BJ (cell line): ENCODE data around the gene CFAP119. TPM values are rescaled to one million over a fixed set of nuclear protein-coding genes. Genes with fewer than 3 reads are reported as not detected.

Source experiments
- CTCF ChIA-PET: fragments of 350-600 bp; formaldehyde crosslinking; extraction: SDS; loops from one replicate; lab custom pipeline; 2021; ENCODE audit warnings: antibody characterized with exemption, inconsistent platforms; lab: Yijun Ruan, JAX
- POLR2A ChIA-PET: fragments of 300-600 bp; sonication (Branson Sonifier 250); formaldehyde crosslinking; extraction: SDS; loops from one replicate; lab custom pipeline; 2021; ENCODE audit warnings: antibody characterized with exemption; lab: Charles Lee
- DNase-seq: peaks from one replicate; pipeline ENCODE4 v3.0.0-alpha.2; 2011; ENCODE audit warnings: low read depth
- H3K27me3 ChIP-seq: 2 replicates; pipeline ENCODE4 v1.6.0; 2011; ENCODE audit warnings: low read length; ENCODE audit not compliant: control insufficient read depth, insufficient read depth
- H3K36me3 ChIP-seq: 2 replicates; pipeline ENCODE4 v1.5.1; 2011; ENCODE audit warnings: low read length; ENCODE audit not compliant: control insufficient read depth, insufficient read depth
- H3K4me3 ChIP-seq: 2 replicates; pipeline ENCODE4 v1.5.1; 2011; ENCODE audit warnings: low read depth, mild to moderate bottlenecking, control low read depth, low read length
- polyA plus RNA-seq: library from polyadenylated mRNA; depleted of rRNA; stranded (reverse); fragments of >200 nt; gene quantifications from 2 replicates; pipeline ENCODE4 v1.2.3, GENCODE V29; 2011
- TF ChIP-seq, protein P1 (sequence below): IDR thresholded peaks from 2 replicates; pipeline ENCODE4 v1.5.1; 2011; ENCODE audit warnings: low read depth, mild to moderate bottlenecking, control low read depth, inconsistent platforms, low read length, moderate library complexity; ENCODE audit not compliant: insufficient read depth

CFAP119 gene
- polyA plus RNA-seq, 1 experiment, result 4.7 TPM

DNA sequence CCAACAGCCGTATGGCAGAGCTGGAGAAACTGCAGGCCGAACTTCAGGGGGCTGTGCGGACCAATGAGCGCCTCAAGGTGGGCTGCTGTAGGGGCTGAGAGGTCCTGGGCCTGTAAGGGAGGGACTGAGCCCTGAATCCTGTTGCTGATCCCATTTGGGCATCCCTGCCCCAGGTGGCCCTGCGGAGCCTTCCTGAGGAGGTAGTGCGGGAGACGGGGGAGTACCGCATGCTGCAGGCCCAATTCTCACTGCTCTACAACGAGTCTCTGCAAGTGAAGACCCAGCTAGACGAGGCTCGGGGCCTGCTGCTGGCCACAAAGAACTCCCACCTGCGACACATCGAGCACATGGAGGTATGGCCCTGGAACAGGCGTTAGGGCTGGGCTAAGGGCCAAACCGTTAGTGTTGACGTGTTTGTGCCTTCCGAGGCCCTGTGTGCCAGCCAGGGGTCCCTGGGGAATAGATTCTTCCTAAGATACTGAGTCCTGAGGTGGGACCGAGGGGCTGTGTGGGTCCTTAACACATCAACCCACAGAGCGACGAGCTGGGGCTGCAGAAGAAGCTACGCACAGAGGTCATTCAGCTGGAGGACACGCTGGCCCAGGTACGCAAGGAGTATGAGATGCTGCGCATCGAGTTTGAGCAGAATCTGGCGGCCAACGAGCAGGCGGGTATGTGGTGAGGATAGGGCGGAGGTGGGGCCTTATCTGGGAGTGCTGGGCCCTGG is 4.5 kb upstream of the CFAP119 start:
- Histone ChIP-seq H3K27me3 (no peaks in the 10 kb centered on the region), H3K36me3 (peaks cover 54% of the 10 kb centered on the region), H3K4me3 (no peak overlapping the region)
- DNase-seq, result no peak
- ChIA-PET POLR2A (no interaction called here), CTCF (no interaction called here)
- TF ChIP-seq, protein P1, sequence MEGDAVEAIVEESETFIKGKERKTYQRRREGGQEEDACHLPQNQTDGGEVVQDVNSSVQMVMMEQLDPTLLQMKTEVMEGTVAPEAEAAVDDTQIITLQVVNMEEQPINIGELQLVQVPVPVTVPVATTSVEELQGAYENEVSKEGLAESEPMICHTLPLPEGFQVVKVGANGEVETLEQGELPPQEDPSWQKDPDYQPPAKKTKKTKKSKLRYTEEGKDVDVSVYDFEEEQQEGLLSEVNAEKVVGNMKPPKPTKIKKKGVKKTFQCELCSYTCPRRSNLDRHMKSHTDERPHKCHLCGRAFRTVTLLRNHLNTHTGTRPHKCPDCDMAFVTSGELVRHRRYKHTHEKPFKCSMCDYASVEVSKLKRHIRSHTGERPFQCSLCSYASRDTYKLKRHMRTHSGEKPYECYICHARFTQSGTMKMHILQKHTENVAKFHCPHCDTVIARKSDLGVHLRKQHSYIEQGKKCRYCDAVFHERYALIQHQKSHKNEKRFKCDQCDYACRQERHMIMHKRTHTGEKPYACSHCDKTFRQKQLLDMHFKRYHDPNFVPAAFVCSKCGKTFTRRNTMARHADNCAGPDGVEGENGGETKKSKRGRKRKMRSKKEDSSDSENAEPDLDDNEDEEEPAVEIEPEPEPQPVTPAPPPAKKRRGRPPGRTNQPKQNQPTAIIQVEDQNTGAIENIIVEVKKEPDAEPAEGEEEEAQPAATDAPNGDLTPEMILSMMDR, result no peak

DNA sequence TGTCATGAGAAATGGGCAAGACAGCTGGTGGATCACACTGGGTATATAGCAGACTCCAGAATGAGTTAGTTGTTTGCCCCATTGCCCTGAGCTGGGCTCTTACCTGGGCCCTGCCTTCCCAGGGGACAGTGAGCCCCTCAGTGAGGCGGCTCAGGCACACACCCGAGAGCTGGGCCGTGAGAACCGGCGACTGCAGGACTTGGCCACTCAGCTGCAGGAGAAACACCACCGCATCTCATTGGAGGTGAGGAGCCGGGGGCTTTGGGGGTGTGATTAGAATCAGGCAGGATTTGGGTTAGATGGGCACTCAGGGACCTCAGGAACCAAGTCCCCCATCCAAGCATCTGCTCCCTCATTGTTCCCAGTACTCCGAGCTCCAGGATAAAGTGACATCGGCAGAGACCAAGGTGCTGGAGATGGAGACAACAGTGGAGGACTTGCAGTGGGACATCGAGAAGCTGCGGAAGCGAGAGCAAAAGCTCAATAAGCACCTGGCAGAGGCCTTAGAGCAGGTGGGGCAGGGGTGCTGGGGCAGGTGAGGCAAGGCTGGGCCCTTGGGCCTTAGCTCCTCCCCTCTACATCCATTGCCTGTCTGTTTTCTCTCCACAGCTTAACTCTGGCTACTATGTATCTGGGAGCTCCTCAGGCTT is 3.1 kb upstream of the CFAP119 start:
- no peak for DNase-seq
- CTCF ChIA-PET, result no interaction called here
- Histone ChIP-seq H3K36me3 (peaks cover 51% of the 10 kb centered on the region), H3K27me3 (no peaks in the 10 kb centered on the region), H3K4me3 (no peak overlapping the region)
- TF ChIP-seq, protein P1, result no peak
- POLR2A ChIA-PET, result no interaction called here

DNA sequence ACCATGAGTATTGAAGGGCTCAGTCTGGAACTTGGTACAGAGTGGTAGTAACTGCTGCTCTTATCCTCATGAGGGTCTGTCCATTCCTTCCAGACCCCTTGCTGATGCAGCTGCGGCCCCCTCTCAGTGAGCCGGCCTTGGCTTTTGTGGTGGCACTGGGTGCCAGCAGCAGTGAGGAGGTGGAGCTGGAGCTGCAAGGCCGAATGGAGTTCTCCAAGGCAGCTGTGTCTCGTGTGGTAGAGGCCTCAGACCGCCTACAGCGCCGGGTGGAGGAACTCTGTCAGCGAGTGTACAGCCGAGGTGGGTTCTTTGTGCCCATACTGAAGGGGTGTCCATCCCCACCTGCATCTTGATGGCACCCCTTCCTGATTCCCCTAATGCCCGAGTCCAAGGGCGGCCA is 2.2 kb upstream of the CFAP119 start:
- TF ChIP-seq, protein P1, result no peak
- no peak for DNase-seq
- POLR2A ChIA-PET, result no interaction called here
- CTCF ChIA-PET, result interaction anchor here (1.6 kb wide), 1 partner anchor 177 kb away, joined by 5 read pairs; no protein-coding TSS in a partner anchor
- no peak overlapping the region for H3K4me3 ChIP-seq
- H3K27me3 ChIP-seq, result no peaks in the 10 kb centered on the region
- peaks cover 45% of the 10 kb centered on the region for H3K36me3 ChIP-seq

DNA sequence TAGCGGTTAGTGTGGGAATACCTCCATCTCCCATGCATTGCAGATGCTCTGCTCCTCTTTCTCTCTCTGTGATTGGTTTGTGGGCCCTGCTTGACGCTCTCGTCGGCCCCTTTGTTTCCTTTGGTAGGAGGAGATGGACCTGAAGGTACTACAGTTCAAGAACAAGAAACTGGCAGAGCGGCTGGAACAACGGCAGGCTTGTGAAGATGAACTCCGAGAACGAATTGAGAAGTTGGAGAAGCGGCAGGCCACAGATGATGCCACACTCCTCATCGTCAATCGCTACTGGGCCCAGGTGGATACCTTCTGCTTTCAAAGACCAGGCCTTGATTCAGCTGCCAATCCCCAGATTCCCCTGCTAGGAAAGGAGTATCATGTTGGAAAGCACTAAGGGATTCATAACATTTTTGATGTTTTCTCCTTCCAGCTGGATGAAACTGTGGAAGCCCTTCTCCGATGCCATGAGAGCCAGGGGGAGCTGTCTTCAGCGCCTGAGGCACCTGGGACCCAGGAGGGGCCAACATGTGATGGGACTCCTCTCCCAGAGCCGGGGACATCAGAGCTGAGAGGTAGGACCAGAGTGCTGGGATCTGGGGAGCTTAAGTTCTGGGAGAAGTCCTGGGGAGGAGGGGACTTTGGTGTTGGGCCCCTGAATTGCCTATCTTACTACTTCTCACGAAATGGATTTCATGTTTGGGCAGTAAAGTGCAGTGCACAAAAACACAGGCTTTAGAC is 1.3 kb upstream of the CFAP119 start:
- CTCF ChIA-PET, result interaction anchor here (0.9 to 1.6 kb wide), 2 partner anchors 16 to 178 kb away, joined by 3 to 5 read pairs; no protein-coding TSS in a partner anchor
- DNase-seq, result no peak
- TF ChIP-seq, protein P1, result no peak
- peak overlapping the region; percentile 74 for H3K4me3 ChIP-seq
- POLR2A ChIA-PET, result no interaction called here
- H3K36me3 ChIP-seq, result peaks cover 35% of the 10 kb centered on the region
- H3K27me3 ChIP-seq, result no peaks in the 10 kb centered on the region

DNA sequence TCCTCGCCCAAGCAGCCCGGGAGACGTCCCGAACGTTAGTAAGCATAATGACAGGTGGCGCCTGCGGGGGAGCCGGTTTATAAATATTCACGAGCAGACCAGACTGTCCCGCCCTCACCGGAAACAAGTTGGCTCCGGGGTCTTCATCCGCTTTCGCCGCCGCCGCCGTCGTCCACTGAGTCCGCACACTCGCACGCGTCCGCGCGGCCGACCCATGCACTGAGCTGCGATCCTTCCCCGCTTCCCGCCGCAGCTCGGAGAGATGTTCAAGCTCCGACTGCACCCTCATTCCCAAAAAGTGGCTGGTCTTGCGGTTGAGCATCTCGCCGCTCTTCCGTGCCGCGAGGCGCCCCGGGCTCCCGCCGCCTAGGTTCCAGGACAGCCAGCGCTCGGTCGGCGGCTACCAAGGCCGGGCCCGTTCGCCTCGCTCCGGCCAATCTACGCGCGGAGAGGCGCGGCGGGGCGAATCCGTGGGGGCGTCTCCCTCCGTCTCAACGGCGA is 385 bp downstream of the CFAP119 start:
- CTCF ChIA-PET, result no interaction called here
- no peaks in the 10 kb centered on the region for H3K27me3 ChIP-seq
- H3K4me3 ChIP-seq, result peak overlapping the region; percentile 74
- H3K36me3 ChIP-seq, result peaks cover 33% of the 10 kb centered on the region
- TF ChIP-seq, protein P1, result no peak
- DNase-seq, result no peak
- POLR2A ChIA-PET, result no interaction called here
